KOPT-K1 (cell line): Measurements from ENCODE around the gene BAZ2A.

ENCODE experiments used
- H3K27ac ChIP-seq: fragments of 200-600 bp; sonication (generic); 2 replicates; pipeline ENCODE4 v1.5.1; 2016; ENCODE audit warnings: antibody characterized with exemption, mild to moderate bottlenecking, low read depth, low read length; ENCODE audit not compliant: poor library complexity, severe bottlenecking
- H3K36me3 ChIP-seq: fragments of 200-600 bp; sonication (generic); 2 replicates; pipeline ENCODE4 v1.5.1; 2017; ENCODE audit warnings: antibody characterized with exemption, mild to moderate bottlenecking, low read length, moderate library complexity; ENCODE audit not compliant: insufficient read depth
- H3K9me3 ChIP-seq: fragments of 200-600 bp; sonication (generic); 2 replicates; pipeline ENCODE4 v1.5.1; 2017; ENCODE audit warnings: antibody characterized with exemption, low read length, mild to moderate bottlenecking; ENCODE audit not compliant: insufficient read depth, poor library complexity, severe bottlenecking

The BAZ2A gene

GRCh38 chr12:56645201-56645716, 15.1 kb upstream of the BAZ2A start:
- no peaks in the 10 kb centered on the region for H3K9me3 ChIP-seq
- H3K36me3 ChIP-seq = peaks cover 52% of the 10 kb centered on the region
- peak overlapping the region; percentile 93 for H3K27ac ChIP-seq

- Histone ChIP-seq H3K27ac (peak overlapping the region; percentile 93), H3K9me3 (no peaks in the 10 kb centered on the region), H3K36me3 (peaks cover 58% of the 10 kb centered on the region)
Observed at GRCh38 chr12:56644654-56645053, 14.5 kb upstream of the BAZ2A start.

- Histone ChIP-seq H3K27ac (no peak overlapping the region), H3K9me3 (no peaks in the 10 kb centered on the region), H3K36me3 (peaks cover 85% of the 10 kb centered on the region)
Observed at GRCh38 chr12:56641219-56641618, 11.1 kb upstream of the BAZ2A start.

GRCh38 chr12:56637621-56638020, 7.5 kb upstream of the BAZ2A start:
- Histone ChIP-seq H3K36me3 (peaks cover 57% of the 10 kb centered on the region), H3K27ac (no peak overlapping the region), H3K9me3 (no peaks in the 10 kb centered on the region)

- peak overlapping the region; percentile 84 for H3K27ac ChIP-seq
- peaks cover 50% of the 10 kb centered on the region for H3K36me3 ChIP-seq
- no peaks in the 10 kb centered on the region for H3K9me3 ChIP-seq
Observed at GRCh38 chr12:56636675-56637540, 6.8 kb upstream of the BAZ2A start.

GRCh38 chr12:56635806-56636674, 5.9 kb upstream of the BAZ2A start:
- Histone ChIP-seq H3K27ac (peak overlapping the region; percentile 84), H3K36me3 (peaks cover 41% of the 10 kb centered on the region), H3K9me3 (no peaks in the 10 kb centered on the region)

- peak overlapping the region; percentile 84 for H3K27ac ChIP-seq
Observed at GRCh38 chr12:56634837-56635791, 5.0 kb upstream of the BAZ2A start.

GRCh38 chr12:56634242-56634836, 4.2 kb upstream of the BAZ2A start:
- peak overlapping the region; percentile 84 for H3K27ac ChIP-seq

More at GRCh38 chr12:56634837-56635791, 5.0 kb upstream of the BAZ2A start:
- no peaks in the 10 kb centered on the region for H3K9me3 ChIP-seq
- H3K36me3 ChIP-seq = peaks cover 32% of the 10 kb centered on the region

GRCh38 chr12:56633468-56634241, 3.5 kb upstream of the BAZ2A start:
- H3K36me3 ChIP-seq = peaks cover 18% of the 10 kb centered on the region
- H3K27ac ChIP-seq = peak overlapping the region; percentile 84
- no peaks in the 10 kb centered on the region for H3K9me3 ChIP-seq

More at GRCh38 chr12:56634242-56634836, 4.2 kb upstream of the BAZ2A start:
- Histone ChIP-seq H3K9me3 (no peaks in the 10 kb centered on the region), H3K36me3 (peaks cover 24% of the 10 kb centered on the region)

GRCh38 chr12:56632701-56633467, 2.8 kb upstream of the BAZ2A start:
- H3K9me3 ChIP-seq = no peaks in the 10 kb centered on the region
- H3K27ac ChIP-seq = peak overlapping the region; percentile 40
- H3K36me3 ChIP-seq = peaks cover 10% of the 10 kb centered on the region

- Histone ChIP-seq H3K36me3 (peaks cover 7% of the 10 kb centered on the region), H3K27ac (peak overlapping the region; percentile 40), H3K9me3 (no peaks in the 10 kb centered on the region)
Observed at GRCh38 chr12:56631790-56632700, 1.9 kb upstream of the BAZ2A start.
